ENCODE measurements around the gene DENND2D.
A peak's percentile ranks its signal among the peaks of the same experiment; 100 is the strongest.
"Not testable (repeated sequence)": the region's sequence is repeated elsewhere in the genome, so short reads cannot be mapped to it uniquely, and the experiment has no call there.

DENND2D gene

GRCh38 chr1:111221633-111222291 lies 21.3 kb upstream of the DENND2D start:
- no peak for DNase-seq (ENCODE audit: low read depth in 3 of 3)

GRCh38 chr1:111221276-111221632 lies 20.8 kb upstream of the DENND2D start:
- no peak for DNase-seq (ENCODE audit: low read depth in 3 of 3)

- DNase-seq (ENCODE audit: low read depth in 3 of 3): no peak
These were observed 19.9 kb upstream of the DENND2D start for GRCh38 chr1:111220302-111220890.

GRCh38 chr1:111219557-111220286 lies 19.3 kb upstream of the DENND2D start:
- no peak for DNase-seq (ENCODE audit: low read depth in 3 of 3)

- DNase-seq (ENCODE audit: low read depth in 3 of 3): no peak
These were observed 18.5 kb upstream of the DENND2D start for GRCh38 chr1:111218701-111219556.

- DNase-seq (ENCODE audit: low read depth in 3 of 3): no peak
These were observed 16.9 kb upstream of the DENND2D start for GRCh38 chr1:111217183-111217910.

- no peak for DNase-seq (ENCODE audit: low read depth in 3 of 3)
These were observed 16.3 kb upstream of the DENND2D start for GRCh38 chr1:111216751-111217150.

GRCh38 chr1:111215285-111215684 lies 14.8 kb upstream of the DENND2D start:
- not testable (repeated sequence) for DNase-seq (ENCODE audit: low read depth in 3 of 3)

GRCh38 chr1:111214884-111215283 lies 14.4 kb upstream of the DENND2D start:
- DNase-seq (ENCODE audit: low read depth in 3 of 3): peak in 1 of 3 experiments; percentile 38

GRCh38 chr1:111214074-111214801 lies 13.8 kb upstream of the DENND2D start:
- DNase-seq (ENCODE audit: low read depth in 3 of 3): no peak

- no peak for DNase-seq (ENCODE audit: low read depth in 3 of 3)
These were observed 13.0 kb upstream of the DENND2D start for GRCh38 chr1:111213412-111213811.

- DNase-seq (ENCODE audit: low read depth in 3 of 3): no peak
These were observed 12.3 kb upstream of the DENND2D start for GRCh38 chr1:111212634-111213335.

GRCh38 chr1:111211921-111212320 lies 11.5 kb upstream of the DENND2D start:
- DNase-seq (ENCODE audit: low read depth in 3 of 3): no peak

GRCh38 chr1:111209622-111210021 lies 9.2 kb upstream of the DENND2D start:
- DNase-seq (ENCODE audit: low read depth in 3 of 3): no peak

- no peak for DNase-seq (ENCODE audit: low read depth in 3 of 3)
These were observed 8.5 kb upstream of the DENND2D start for GRCh38 chr1:111208921-111209320.

- no peak for DNase-seq (ENCODE audit: low read depth in 3 of 3)
These were observed 5.2 kb upstream of the DENND2D start for GRCh38 chr1:111205714-111206050.

GRCh38 chr1:111204983-111205713 lies 4.7 kb upstream of the DENND2D start:
- DNase-seq (ENCODE audit: low read depth in 3 of 3): no peak

GRCh38 chr1:111204201-111204982 lies 3.9 kb upstream of the DENND2D start:
- peak in 2 of 3 experiments; percentile 53 to 58 for DNase-seq (ENCODE audit: low read depth in 3 of 3)
